ENCODE measurements around the gene CSNK1G2.

Gene CSNK1G2

GRCh38 chr19:1929021-1929742, 11.8 kb upstream of the CSNK1G2 start:
- no peak for TF ChIP-seq SUZ12 (IDR thresholded peaks at IDR 0.05; ENCODE audit: extremely low read depth, insufficient read depth, insufficient read length)
- no peak for TF ChIP-seq ZNF274 (IDR thresholded peaks at IDR 0.05; ENCODE audit: low read depth, low read length)
- TF ChIP-seq YY1 (IDR thresholded peaks at IDR 0.05; ENCODE audit: insufficient read depth, insufficient read length), result no peak
- DNase-seq (ENCODE audit: low read depth, low spot score), result peak; percentile 71
- Histone ChIP-seq H3K4me1 (ENCODE audit: insufficient read depth, insufficient read length) (peaks cover 7% of the 10 kb centered on the region), H3K9ac (ENCODE audit: insufficient read length, low read depth) (peak overlapping the region; percentile 62), H3K27me3 (ENCODE audit: insufficient read depth, insufficient read length) (peaks cover 13% of the 10 kb centered on the region), H3K4me3 (ENCODE audit: insufficient read length, low read depth) (peak overlapping the region; percentile 19), H3K9me3 (ENCODE audit: insufficient read depth, low read length) (peaks cover 12% of the 10 kb centered on the region; the same call in 1 of the 2 replicates), H3K36me3 (ENCODE audit: insufficient read depth, insufficient read length, low read length) (peaks cover 12% of the 10 kb centered on the region)

- Histone ChIP-seq H3K9me3 (ENCODE audit: insufficient read depth, low read length) (peaks cover 12% of the 10 kb centered on the region; the same call in 1 of the 2 replicates), H3K4me1 (ENCODE audit: insufficient read depth, insufficient read length) (peaks cover 7% of the 10 kb centered on the region), H3K9ac (ENCODE audit: insufficient read length, low read depth) (no peak overlapping the region), H3K27me3 (ENCODE audit: insufficient read depth, insufficient read length) (peaks cover 13% of the 10 kb centered on the region), H3K36me3 (ENCODE audit: insufficient read depth, insufficient read length, low read length) (no peaks in the 10 kb centered on the region), H3K4me3 (ENCODE audit: insufficient read length, low read depth) (no peak overlapping the region)
- TF ChIP-seq SUZ12 (IDR thresholded peaks at IDR 0.05; ENCODE audit: extremely low read depth, insufficient read depth, insufficient read length), result no peak
- TF ChIP-seq YY1 (IDR thresholded peaks at IDR 0.05; ENCODE audit: insufficient read depth, insufficient read length), result no peak
- TF ChIP-seq ZNF274 (IDR thresholded peaks at IDR 0.05; ENCODE audit: low read depth, low read length), result no peak
- no peak for DNase-seq (ENCODE audit: low read depth, low spot score)
Measured at GRCh38 chr19:1931445-1931844, 9.5 kb upstream of the CSNK1G2 start.

GRCh38 chr19:1932395-1932794, 8.6 kb upstream of the CSNK1G2 start:
- no peaks in the 10 kb centered on the region for H3K36me3 ChIP-seq (ENCODE audit: insufficient read depth, insufficient read length, low read length)
- H3K27me3 ChIP-seq (ENCODE audit: insufficient read depth, insufficient read length), result peaks cover 13% of the 10 kb centered on the region
- TF ChIP-seq ZNF274 (IDR thresholded peaks at IDR 0.05; ENCODE audit: low read depth, low read length) (no peak), YY1 (IDR thresholded peaks at IDR 0.05; ENCODE audit: insufficient read depth, insufficient read length) (no peak), SUZ12 (IDR thresholded peaks at IDR 0.05; ENCODE audit: extremely low read depth, insufficient read depth, insufficient read length) (no peak)
- peaks cover 7% of the 10 kb centered on the region for H3K4me1 ChIP-seq (ENCODE audit: insufficient read depth, insufficient read length)
- H3K9me3 ChIP-seq (ENCODE audit: insufficient read depth, low read length), result peaks cover 12% of the 10 kb centered on the region; the same call in 1 of the 2 replicates
- DNase-seq (ENCODE audit: low read depth, low spot score), result no peak
- no peak overlapping the region for H3K4me3 ChIP-seq (ENCODE audit: insufficient read length, low read depth)
- H3K9ac ChIP-seq (ENCODE audit: insufficient read length, low read depth), result no peak overlapping the region

GRCh38 chr19:1933244-1933643, 7.7 kb upstream of the CSNK1G2 start:
- Histone ChIP-seq H3K36me3 (ENCODE audit: insufficient read depth, insufficient read length, low read length) (no peaks in the 10 kb centered on the region), H3K4me1 (ENCODE audit: insufficient read depth, insufficient read length) (peaks cover 8% of the 10 kb centered on the region), H3K9ac (ENCODE audit: insufficient read length, low read depth) (no peak overlapping the region), H3K27me3 (ENCODE audit: insufficient read depth, insufficient read length) (peaks cover 8% of the 10 kb centered on the region), H3K9me3 (ENCODE audit: insufficient read depth, low read length) (peaks cover 12% of the 10 kb centered on the region; the same call in 1 of the 2 replicates), H3K4me3 (ENCODE audit: insufficient read length, low read depth) (no peak overlapping the region)
- no peak for DNase-seq (ENCODE audit: low read depth, low spot score)
- TF ChIP-seq SUZ12 (IDR thresholded peaks at IDR 0.05; ENCODE audit: extremely low read depth, insufficient read depth, insufficient read length) (no peak), YY1 (IDR thresholded peaks at IDR 0.05; ENCODE audit: insufficient read depth, insufficient read length) (no peak), ZNF274 (IDR thresholded peaks at IDR 0.05; ENCODE audit: low read depth, low read length) (no peak)

- no peak overlapping the region for H3K4me3 ChIP-seq (ENCODE audit: insufficient read length, low read depth)
- no peak overlapping the region for H3K9ac ChIP-seq (ENCODE audit: insufficient read length, low read depth)
- H3K9me3 ChIP-seq (ENCODE audit: insufficient read depth, low read length), result peaks cover 12% of the 10 kb centered on the region; the same call in 1 of the 2 replicates
- peaks cover 6% of the 10 kb centered on the region for H3K27me3 ChIP-seq (ENCODE audit: insufficient read depth, insufficient read length)
- TF ChIP-seq SUZ12 (IDR thresholded peaks at IDR 0.05; ENCODE audit: extremely low read depth, insufficient read depth, insufficient read length), result no peak
- no peak for TF ChIP-seq ZNF274 (IDR thresholded peaks at IDR 0.05; ENCODE audit: low read depth, low read length)
- no peak for TF ChIP-seq YY1 (IDR thresholded peaks at IDR 0.05; ENCODE audit: insufficient read depth, insufficient read length)
- H3K4me1 ChIP-seq (ENCODE audit: insufficient read depth, insufficient read length), result peaks cover 8% of the 10 kb centered on the region
- no peaks in the 10 kb centered on the region for H3K36me3 ChIP-seq (ENCODE audit: insufficient read depth, insufficient read length, low read length)
- no peak for DNase-seq (ENCODE audit: low read depth, low spot score)
Measured at GRCh38 chr19:1933942-1934341, 7.0 kb upstream of the CSNK1G2 start.

GRCh38 chr19:1935484-1936208, 5.3 kb upstream of the CSNK1G2 start:
- no peak for DNase-seq (ENCODE audit: low read depth, low spot score)

GRCh38 chr19:1936430-1936829, 4.5 kb upstream of the CSNK1G2 start:
- H3K9ac ChIP-seq (ENCODE audit: insufficient read length, low read depth), result no peak overlapping the region
- H3K36me3 ChIP-seq (ENCODE audit: insufficient read depth, insufficient read length, low read length), result no peaks in the 10 kb centered on the region
- no peak for DNase-seq (ENCODE audit: low read depth, low spot score)
- H3K4me1 ChIP-seq (ENCODE audit: insufficient read depth, insufficient read length), result peaks cover 9% of the 10 kb centered on the region
- peaks cover 11% of the 10 kb centered on the region; the same call in 1 of the 2 replicates for H3K9me3 ChIP-seq (ENCODE audit: insufficient read depth, low read length)
- no peak overlapping the region for H3K4me3 ChIP-seq (ENCODE audit: insufficient read length, low read depth)
- TF ChIP-seq ZNF274 (IDR thresholded peaks at IDR 0.05; ENCODE audit: low read depth, low read length) (no peak), SUZ12 (IDR thresholded peaks at IDR 0.05; ENCODE audit: extremely low read depth, insufficient read depth, insufficient read length) (no peak), YY1 (IDR thresholded peaks at IDR 0.05; ENCODE audit: insufficient read depth, insufficient read length) (no peak)
- H3K27me3 ChIP-seq (ENCODE audit: insufficient read depth, insufficient read length), result peaks cover 2% of the 10 kb centered on the region

More at GRCh38 chr19:1935484-1936208, 5.3 kb upstream of the CSNK1G2 start:
- H3K9ac ChIP-seq (ENCODE audit: insufficient read length, low read depth), result no peak overlapping the region
- peaks cover 9% of the 10 kb centered on the region for H3K4me1 ChIP-seq (ENCODE audit: insufficient read depth, insufficient read length)
- H3K27me3 ChIP-seq (ENCODE audit: insufficient read depth, insufficient read length), result peaks cover 2% of the 10 kb centered on the region
- H3K9me3 ChIP-seq (ENCODE audit: insufficient read depth, low read length), result peaks cover 12% of the 10 kb centered on the region; the same call in 1 of the 2 replicates
- TF ChIP-seq YY1 (IDR thresholded peaks at IDR 0.05; ENCODE audit: insufficient read depth, insufficient read length) (no peak), ZNF274 (IDR thresholded peaks at IDR 0.05; ENCODE audit: low read depth, low read length) (no peak), SUZ12 (IDR thresholded peaks at IDR 0.05; ENCODE audit: extremely low read depth, insufficient read depth, insufficient read length) (no peak)
- H3K4me3 ChIP-seq (ENCODE audit: insufficient read length, low read depth), result no peak overlapping the region
- H3K36me3 ChIP-seq (ENCODE audit: insufficient read depth, insufficient read length, low read length), result no peaks in the 10 kb centered on the region
